ENCODE data around the gene CELF5. TPM values are rescaled to one million over a fixed set of nuclear protein-coding genes. Genes with fewer than 3 reads are reported as not detected.
"Not testable (repeated sequence)": the region's sequence is repeated elsewhere in the genome, so short reads cannot be mapped to it uniquely, and the experiment has no call there.

CELF5 gene
- total RNA-seq, 2 donors from 2014 or later = 0.42 to 0.57 TPM

- Mint-ChIP-seq H3K4me3 (peak overlapping the region; percentile 94), H3K36me3 (ENCODE audit: low read depth) (no peaks in the 10 kb centered on the region), H3K27me3 (no peaks in the 10 kb centered on the region), H3K27ac (peak overlapping the region; percentile 85), H3K4me1 (peaks cover 48% of the 10 kb centered on the region)
- DNase-seq (no peak), ATAC-seq (no peak)
- no peaks in the 10 kb centered on the region for H3K9me3 ChIP-seq (ENCODE audit: control insufficient read depth, low read length, poor library complexity, severe bottlenecking)
Observed at GRCh38 chr19:3186891-3187661, 37.4 kb upstream of the CELF5 start.

- DNase-seq (no peak), ATAC-seq (no peak)
- peak overlapping the region; percentile 83 for H3K27ac Mint-ChIP-seq
- no peaks in the 10 kb centered on the region for H3K36me3 Mint-ChIP-seq (ENCODE audit: low read depth)
- no peaks in the 10 kb centered on the region for H3K27me3 Mint-ChIP-seq
- H3K9me3 ChIP-seq (ENCODE audit: control insufficient read depth, low read length, poor library complexity, severe bottlenecking) = no peaks in the 10 kb centered on the region
- H3K4me1 Mint-ChIP-seq = peaks cover 45% of the 10 kb centered on the region
- H3K4me3 Mint-ChIP-seq = peak overlapping the region; percentile 94
Observed at GRCh38 chr19:3187662-3188511, 36.6 kb upstream of the CELF5 start.

- ATAC-seq (no peak), DNase-seq (no peak)
- Mint-ChIP-seq H3K27ac (peak overlapping the region; percentile 83), H3K4me1 (peaks cover 39% of the 10 kb centered on the region), H3K36me3 (ENCODE audit: low read depth) (no peaks in the 10 kb centered on the region), H3K4me3 (peak overlapping the region; percentile 94), H3K27me3 (no peaks in the 10 kb centered on the region)
- no peaks in the 10 kb centered on the region for H3K9me3 ChIP-seq (ENCODE audit: control insufficient read depth, low read length, poor library complexity, severe bottlenecking)
Observed at GRCh38 chr19:3188627-3189596, 35.5 kb upstream of the CELF5 start.

GRCh38 chr19:3189702-3190469 lies 34.6 kb upstream of the CELF5 start:
- Mint-ChIP-seq H3K4me1 (peaks cover 29% of the 10 kb centered on the region), H3K4me3 (no peak overlapping the region), H3K27me3 (no peaks in the 10 kb centered on the region), H3K36me3 (ENCODE audit: low read depth) (no peaks in the 10 kb centered on the region), H3K27ac (no peak overlapping the region)
- H3K9me3 ChIP-seq (ENCODE audit: control insufficient read depth, low read length, poor library complexity, severe bottlenecking) = no peaks in the 10 kb centered on the region
- DNase-seq = no peak
- no peak for ATAC-seq

GRCh38 chr19:3190470-3190770 lies 34.0 kb upstream of the CELF5 start:
- ATAC-seq (no peak), DNase-seq (no peak)
- H3K4me1 Mint-ChIP-seq = peaks cover 25% of the 10 kb centered on the region
- H3K4me3 Mint-ChIP-seq = no peak overlapping the region
- H3K36me3 Mint-ChIP-seq (ENCODE audit: low read depth) = no peaks in the 10 kb centered on the region
- H3K27me3 Mint-ChIP-seq = no peaks in the 10 kb centered on the region
- no peak overlapping the region for H3K27ac Mint-ChIP-seq
- H3K9me3 ChIP-seq (ENCODE audit: control insufficient read depth, low read length, poor library complexity, severe bottlenecking) = no peaks in the 10 kb centered on the region

- H3K36me3 Mint-ChIP-seq (ENCODE audit: low read depth) = no peaks in the 10 kb centered on the region
- H3K4me1 Mint-ChIP-seq = peaks cover 24% of the 10 kb centered on the region
- H3K9me3 ChIP-seq (ENCODE audit: control insufficient read depth, low read length, poor library complexity, severe bottlenecking) = no peaks in the 10 kb centered on the region
- H3K27me3 Mint-ChIP-seq = no peaks in the 10 kb centered on the region
- ATAC-seq (no peak), DNase-seq (no peak)
- no peak overlapping the region for H3K27ac Mint-ChIP-seq
- H3K4me3 Mint-ChIP-seq = no peak overlapping the region
Observed at GRCh38 chr19:3190921-3191805, 33.3 kb upstream of the CELF5 start.

GRCh38 chr19:3191806-3192104 lies 32.7 kb upstream of the CELF5 start:
- not testable (repeated sequence) for H3K27me3 Mint-ChIP-seq; ATAC-seq; H3K4me3 Mint-ChIP-seq; H3K27ac Mint-ChIP-seq; H3K36me3 Mint-ChIP-seq (ENCODE audit: low read depth); DNase-seq; H3K9me3 ChIP-seq (ENCODE audit: control insufficient read depth, low read length, poor library complexity, severe bottlenecking)
- peaks cover 22% of the 10 kb centered on the region for H3K4me1 Mint-ChIP-seq

- no peak for DNase-seq
- no peaks in the 10 kb centered on the region for H3K36me3 Mint-ChIP-seq (ENCODE audit: low read depth)
- H3K27ac Mint-ChIP-seq = peak overlapping the region; percentile 43
- H3K4me1 Mint-ChIP-seq = peaks cover 18% of the 10 kb centered on the region
- ATAC-seq = no peak
- H3K9me3 ChIP-seq (ENCODE audit: control insufficient read depth, low read length, poor library complexity, severe bottlenecking) = no peaks in the 10 kb centered on the region
- H3K4me3 Mint-ChIP-seq = no peak overlapping the region
- no peaks in the 10 kb centered on the region for H3K27me3 Mint-ChIP-seq
Observed at GRCh38 chr19:3192228-3192635, 32.2 kb upstream of the CELF5 start.

- ATAC-seq = no peak
- Mint-ChIP-seq H3K27ac (peak overlapping the region; percentile 43), H3K4me1 (peaks cover 16% of the 10 kb centered on the region), H3K36me3 (ENCODE audit: low read depth) (no peaks in the 10 kb centered on the region), H3K27me3 (no peaks in the 10 kb centered on the region), H3K4me3 (no peak overlapping the region)
- no peaks in the 10 kb centered on the region for H3K9me3 ChIP-seq (ENCODE audit: control insufficient read depth, low read length, poor library complexity, severe bottlenecking)
- DNase-seq = no peak
Observed at GRCh38 chr19:3192684-3193083, 31.8 kb upstream of the CELF5 start.

GRCh38 chr19:3193256-3194105 lies 31.0 kb upstream of the CELF5 start:
- Mint-ChIP-seq H3K27me3 (no peaks in the 10 kb centered on the region), H3K27ac (no peak overlapping the region), H3K4me3 (no peak overlapping the region), H3K36me3 (ENCODE audit: low read depth) (no peaks in the 10 kb centered on the region), H3K4me1 (peaks cover 9% of the 10 kb centered on the region)
- no peak for ATAC-seq
- no peaks in the 10 kb centered on the region for H3K9me3 ChIP-seq (ENCODE audit: control insufficient read depth, low read length, poor library complexity, severe bottlenecking)
- DNase-seq = no peak
